ENCODE data around the gene WBP4. TPM values are rescaled to one million over a fixed set of nuclear protein-coding genes. Genes with fewer than 3 reads are reported as not detected.

The WBP4 gene
- total and polyA plus RNA-seq, 8 donors, result 7.2 to 24.5 (median 22.4) TPM

DNA sequence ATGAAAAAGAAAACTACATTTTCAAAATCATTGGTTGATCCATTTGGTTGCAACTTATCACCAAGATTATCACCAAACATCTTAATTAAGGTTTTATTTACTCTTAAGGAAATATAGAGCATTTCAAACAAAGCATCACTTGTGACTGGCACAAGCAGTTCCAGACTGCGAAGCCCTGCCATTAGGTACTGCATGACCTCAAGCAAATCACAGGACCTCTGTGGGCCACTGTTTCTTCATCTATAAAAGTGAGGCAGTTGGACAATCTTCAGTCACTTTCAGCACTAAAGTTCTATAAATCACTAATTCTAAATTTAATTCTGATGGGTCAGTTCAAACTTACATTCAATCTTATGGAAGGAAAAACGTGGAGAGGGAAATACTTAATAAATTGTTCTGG, 44.1 kb upstream of the WBP4 start:
- peaks cover 12 to 59% of the 10 kb centered on the region in 2 donors for H3K4me1 ChIP-seq
- no peaks in the 10 kb centered on the region for H3K27me3 ChIP-seq
- peak overlapping the region in 1 of 2 donors; percentile 44 for H3K4me3 ChIP-seq
- H3K9me3 ChIP-seq, result no peaks in the 10 kb centered on the region
- DNase-seq, result no peak
- intact Hi-C loops (cut with DNase I), result no loop called here
- ATAC-seq, result peak; percentile 55
- peak overlapping the region; percentile 90 to 97 for H3K27ac ChIP-seq
- H3K36me3 ChIP-seq, result no peaks in the 10 kb centered on the region
- TF ChIP-seq, protein P1, sequence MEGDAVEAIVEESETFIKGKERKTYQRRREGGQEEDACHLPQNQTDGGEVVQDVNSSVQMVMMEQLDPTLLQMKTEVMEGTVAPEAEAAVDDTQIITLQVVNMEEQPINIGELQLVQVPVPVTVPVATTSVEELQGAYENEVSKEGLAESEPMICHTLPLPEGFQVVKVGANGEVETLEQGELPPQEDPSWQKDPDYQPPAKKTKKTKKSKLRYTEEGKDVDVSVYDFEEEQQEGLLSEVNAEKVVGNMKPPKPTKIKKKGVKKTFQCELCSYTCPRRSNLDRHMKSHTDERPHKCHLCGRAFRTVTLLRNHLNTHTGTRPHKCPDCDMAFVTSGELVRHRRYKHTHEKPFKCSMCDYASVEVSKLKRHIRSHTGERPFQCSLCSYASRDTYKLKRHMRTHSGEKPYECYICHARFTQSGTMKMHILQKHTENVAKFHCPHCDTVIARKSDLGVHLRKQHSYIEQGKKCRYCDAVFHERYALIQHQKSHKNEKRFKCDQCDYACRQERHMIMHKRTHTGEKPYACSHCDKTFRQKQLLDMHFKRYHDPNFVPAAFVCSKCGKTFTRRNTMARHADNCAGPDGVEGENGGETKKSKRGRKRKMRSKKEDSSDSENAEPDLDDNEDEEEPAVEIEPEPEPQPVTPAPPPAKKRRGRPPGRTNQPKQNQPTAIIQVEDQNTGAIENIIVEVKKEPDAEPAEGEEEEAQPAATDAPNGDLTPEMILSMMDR (IDR thresholded peaks at IDR 0.05), result no peak

DNA sequence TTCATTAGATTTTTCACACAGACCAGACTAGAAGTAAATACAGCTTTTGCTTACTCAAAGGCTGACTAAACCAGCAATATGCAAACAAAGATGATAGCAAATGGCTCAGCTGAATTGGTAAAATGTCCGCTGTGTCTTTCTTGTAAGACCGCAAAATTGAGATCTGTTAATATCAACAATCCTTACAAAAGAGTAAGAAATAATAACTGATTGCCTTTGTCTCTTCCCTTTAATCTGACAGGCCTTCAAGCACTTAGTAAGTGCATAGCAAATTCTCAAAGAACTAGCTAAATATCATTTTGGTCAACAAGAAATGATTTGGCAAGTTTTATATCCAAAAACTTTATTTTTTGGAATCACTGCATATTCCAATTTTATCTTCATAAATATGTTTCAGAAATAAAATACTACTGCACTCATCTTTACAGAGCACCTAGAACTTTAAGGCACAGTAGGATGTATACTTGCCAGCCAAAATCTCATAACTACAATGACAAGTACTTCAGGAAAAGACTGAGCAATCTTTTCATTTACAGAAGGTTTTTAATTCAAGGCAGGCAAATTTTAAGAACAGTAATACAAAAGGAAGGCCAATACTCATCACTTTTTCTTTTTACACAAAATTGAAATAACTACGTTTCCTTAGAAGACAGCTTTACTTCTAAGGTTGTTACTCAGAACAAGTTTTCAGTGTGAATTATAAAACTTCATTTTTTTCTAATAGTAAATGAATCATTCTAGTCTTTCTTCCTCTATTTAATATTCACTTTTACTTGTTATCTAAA, 43.3 kb upstream of the WBP4 start:
- no peak for DNase-seq
- intact Hi-C loops (cut with DNase I), result no loop called here
- Histone ChIP-seq H3K27ac (peak overlapping the region; percentile 90 to 97), H3K9me3 (no peaks in the 10 kb centered on the region), H3K4me3 (peak overlapping the region; percentile 12 to 44), H3K4me1 (peaks cover 12 to 51% of the 10 kb centered on the region in 2 donors), H3K36me3 (no peaks in the 10 kb centered on the region), H3K27me3 (no peaks in the 10 kb centered on the region)
- ATAC-seq, result peak; percentile 38
- TF ChIP-seq, protein P1 (IDR thresholded peaks at IDR 0.05), result no peak

DNA sequence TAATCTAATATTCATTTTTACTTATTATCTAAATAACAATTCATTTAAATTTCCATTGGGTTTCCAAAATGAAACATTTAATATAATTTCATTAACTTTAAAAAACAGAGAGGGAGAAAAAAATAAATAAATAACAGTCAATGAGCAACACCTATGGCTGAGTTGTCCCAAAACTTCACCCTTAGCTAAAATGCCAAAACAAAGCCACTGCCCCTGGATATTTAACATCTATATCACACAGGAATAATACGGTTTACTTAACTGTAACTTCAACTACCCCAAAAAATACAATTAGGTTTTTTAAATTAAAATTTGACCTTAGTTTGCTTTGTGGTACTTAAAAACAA, 42.7 kb upstream of the WBP4 start:
- DNase-seq, result no peak
- no peaks in the 10 kb centered on the region for H3K36me3 ChIP-seq
- peak overlapping the region; percentile 90 to 97 for H3K27ac ChIP-seq
- no peaks in the 10 kb centered on the region for H3K9me3 ChIP-seq
- peak; percentile 34 for ATAC-seq
- H3K4me3 ChIP-seq, result peak overlapping the region; percentile 12 to 44
- H3K27me3 ChIP-seq, result no peaks in the 10 kb centered on the region
- intact Hi-C loops (cut with DNase I), result no loop called here
- TF ChIP-seq, protein P1 (IDR thresholded peaks at IDR 0.05), result no peak
- H3K4me1 ChIP-seq, result peaks cover 12 to 45% of the 10 kb centered on the region in 2 donors

- ATAC-seq, result peak; percentile 93
- peak within 1 kb of the TSS; percentile 12 to 44 for H3K4me3 ChIP-seq
These were observed 42.3 kb upstream of the WBP4 start, which contains the start of gene ELF1 for GRCh38 chr13:41019011-41019487. Gene ELF1, minus strand, starts transcription at chr13:41019316. Its CDS starts 37,262 bp downstream, at chr13:40982054.

More at GRCh38 chr13:41019011-41019487, 42.3 kb upstream of the WBP4 start, which contains the start of gene ELF1:
- H3K36me3 ChIP-seq, result no peaks in the 10 kb centered on the region
- H3K4me1 ChIP-seq, result peaks cover 12 to 40% of the 10 kb centered on the region in 2 donors
- peak in 3 of 4 donors; percentile 23 to 72 (median 66) for DNase-seq
- H3K27ac ChIP-seq, result peak within 1 kb of the TSS; percentile 90 to 97
- intact Hi-C loops (cut with DNase I), result no loop called here
- no peaks in the 10 kb centered on the region for H3K9me3 ChIP-seq
- no peaks in the 10 kb centered on the region for H3K27me3 ChIP-seq
- TF ChIP-seq, protein P1 (IDR thresholded peaks at IDR 0.05), result no peak
